SK-N-SH (cell line): ENCODE data around the gene TEX19. TPM values are rescaled to one million over a fixed set of nuclear protein-coding genes. Genes with fewer than 3 reads are reported as not detected.

Source experiments
- CTCF ChIA-PET: fragments of 300-600, 350-600 bp; formaldehyde crosslinking; extraction: SDS; loops from one replicate; lab custom pipeline; 2021; lab: Yijun Ruan, JAX
- POLR2A ChIA-PET: fragments of 350-600 bp; sonication (Branson Sonifier 250); formaldehyde crosslinking; extraction: SDS; loops from one replicate; lab custom pipeline; 2020; ENCODE audit warnings: antibody characterized with exemption, inconsistent platforms; lab: Yijun Ruan, JAX
- DNase-seq: peaks from one replicate; pipeline ENCODE4 v3.0.0; 2012
- H2AFZ ChIP-seq: fragments of 200-600 bp; sonication (generic); 2 replicates; pipeline ENCODE4 v1.8.1; 2016; ENCODE audit warnings: antibody characterized with exemption, mild to moderate bottlenecking, low read depth
- H3F3A ChIP-seq: fragments of 200-600 bp; sonication (generic); replicated peaks from 2 replicates; pipeline ENCODE3; 2016; ENCODE audit warnings: antibody characterized with exemption, mild to moderate bottlenecking; ENCODE audit not compliant: insufficient read depth
- H3K27ac ChIP-seq, 2 experiments: fragments of 200-500 bp in 1 of 2; fragments of 200-600 bp in 1 of 2; sonication (Bioruptor generic) in 1 of 2; sonication (generic), shearing (Covaris generic) in 1 of 2; 2 replicates each; pipeline versions ENCODE4 v1.5.1 to v1.6.1; 2014 to 2016; ENCODE audit warnings: low read depth in 2 of 2, inconsistent platforms in 1 of 2, low read length in 1 of 2, mild to moderate bottlenecking in 1 of 2, mixed read lengths in 1 of 2
- H3K27me3 ChIP-seq: fragments of 200-600 bp; sonication (generic), shearing (Covaris generic); 2 replicates; pipeline ENCODE4 v1.6.1; 2016; ENCODE audit warnings: mixed run types; ENCODE audit not compliant: insufficient read depth
- H3K36me3 ChIP-seq, 2 experiments: fragments of 200-500 bp in 1 of 2; fragments of 200-600 bp in 1 of 2; sonication (Bioruptor generic) in 1 of 2; sonication (generic) in 1 of 2; replicated peaks in 1 of 2; 2 replicates each; pipeline versions ENCODE3 to v1.5.1; 2014 to 2016; ENCODE audit warnings: low read length in 1 of 2, mild to moderate bottlenecking in 1 of 2; ENCODE audit not compliant: insufficient read depth in 2 of 2, control insufficient read depth in 1 of 2
- H3K4me1 ChIP-seq, 2 experiments: fragments of 200-500 bp in 1 of 2; fragments of 200-600 bp in 1 of 2; sonication (Bioruptor generic) in 1 of 2; sonication (generic), shearing (Covaris generic) in 1 of 2; 2 replicates each; pipeline versions ENCODE4 v1.5.1 to v1.6.1; 2014 to 2016; ENCODE audit warnings: low read depth in 1 of 2, low read length in 1 of 2, mixed run types in 1 of 2; ENCODE audit not compliant: insufficient read depth in 2 of 2, control insufficient read depth in 1 of 2
- H3K4me2 ChIP-seq: fragments of 200-600 bp; sonication (generic), shearing (Covaris generic); 2 replicates; pipeline ENCODE4 v1.6.1; 2017; ENCODE audit warnings: mixed run types
- H3K4me3 ChIP-seq, 2 experiments: fragments of 200-500 bp in 1 of 2; fragments of 200-600 bp in 1 of 2; sonication (Bioruptor generic) in 1 of 2; sonication (generic), shearing (Covaris generic) in 1 of 2; 2 replicates each; pipeline versions ENCODE4 v1.5.1 to v1.8.1; 2014 to 2016; ENCODE audit warnings: low read depth in 2 of 2, inconsistent platforms in 1 of 2, low read length in 1 of 2, mild to moderate bottlenecking in 1 of 2, mixed read lengths in 1 of 2, moderate library complexity in 1 of 2
- H3K79me2 ChIP-seq: fragments of 200-600 bp; sonication (generic); 2 replicates; pipeline ENCODE4 v1.8.1; 2017; ENCODE audit warnings: mild to moderate bottlenecking; ENCODE audit not compliant: insufficient read depth
- H3K9ac ChIP-seq: fragments of 200-600 bp; sonication (generic); 2 replicates; pipeline ENCODE4 v1.6.1; 2017; ENCODE audit warnings: mixed run types
- H3K9me2 ChIP-seq: fragments of 200-600 bp; sonication (generic); 2 replicates; pipeline ENCODE4 v1.6.1; 2017; ENCODE audit warnings: mixed run types
- H3K9me3 ChIP-seq: fragments of 200-600 bp; sonication (generic); 2 replicates; pipeline ENCODE4 v1.6.1; 2017; ENCODE audit warnings: mixed run types, mild to moderate bottlenecking, moderate library complexity
- H4K20me1 ChIP-seq: fragments of 200-600 bp; sonication (generic); 2 replicates; pipeline ENCODE4 v1.6.1; 2017; ENCODE audit warnings: mild to moderate bottlenecking, mixed run types; ENCODE audit not compliant: insufficient read depth
- CTCF ChIP-seq: fragments of 200-600 bp; sonication (generic); IDR thresholded peaks from 2 replicates; pipeline ENCODE4 v1.6.1; 2017; ENCODE audit warnings: antibody characterized with exemption, mild to moderate bottlenecking, moderate library complexity
- EP300 ChIP-seq, 2 experiments: IDR thresholded peaks; 2 replicates each; pipeline versions ENCODE4 v1.4.0 to v1.6.1; 2012; ENCODE audit warnings: borderline replicate concordance in 1 of 2, low read depth in 1 of 2, low read length in 1 of 2
- FOSL2 ChIP-seq: IDR thresholded peaks from 2 replicates; pipeline ENCODE4 v1.4.0; 2012; ENCODE audit warnings: low read depth, mild to moderate bottlenecking, moderate library complexity, borderline replicate concordance
- GABPA ChIP-seq: IDR thresholded peaks from 2 replicates; pipeline ENCODE4 v1.4.0; 2012; ENCODE audit warnings: low read depth, mild to moderate bottlenecking
- IRF3 ChIP-seq: fragments of 150-350 bp; IDR thresholded peaks from 2 replicates; pipeline ENCODE4 v1.6.1; 2016; ENCODE audit warnings: mild to moderate bottlenecking, low read depth, low read length
- JUND ChIP-seq: IDR thresholded peaks from 2 replicates; pipeline ENCODE4 v1.4.0; 2012
- MEF2A ChIP-seq: IDR thresholded peaks from 2 replicates; pipeline ENCODE4 v1.4.0; 2012; ENCODE audit warnings: low read depth, borderline replicate concordance
- NFIC ChIP-seq: IDR thresholded peaks from 2 replicates; pipeline ENCODE4 v1.4.0; 2012; ENCODE audit warnings: borderline replicate concordance
- REST ChIP-seq: IDR thresholded peaks from 2 replicates; pipeline ENCODE4 v1.6.1; 2012; ENCODE audit warnings: mild to moderate bottlenecking, low read depth, low read length, moderate library complexity
- RFX5 ChIP-seq: IDR thresholded peaks from 2 replicates; pipeline ENCODE4 v1.6.1; 2012; ENCODE audit warnings: mild to moderate bottlenecking, improper control_type of control experiment, low read length
- SIN3A ChIP-seq: IDR thresholded peaks from 2 replicates; pipeline ENCODE4 v1.6.1; 2012; ENCODE audit warnings: low read depth, mild to moderate bottlenecking, low read length, moderate library complexity, borderline replicate concordance
- SMC3 ChIP-seq: IDR thresholded peaks from 2 replicates; pipeline ENCODE4 v1.6.1; 2012; ENCODE audit warnings: low read depth, low read length, improper control_type of control experiment
- TAF1 ChIP-seq: IDR thresholded peaks from 2 replicates; pipeline ENCODE4 v1.6.1; 2012; ENCODE audit warnings: low read depth, mild to moderate bottlenecking, low read length, moderate library complexity, borderline replicate concordance
- TCF12 ChIP-seq: IDR thresholded peaks from 2 replicates; pipeline ENCODE4 v1.4.0; 2012
- USF2 ChIP-seq: fragments of 150-350 bp; IDR thresholded peaks from 2 replicates; pipeline ENCODE4 v1.6.1; 2017; ENCODE audit warnings: antibody characterized with exemption, low read length, low read depth, borderline replicate concordance
- WGBS: methylation state at CpG from one replicate; pipeline ENCODE4 v1.1.6; 2017; ENCODE audit warnings: low lambda C conversion rate; 5-methylcytosine and 5-hydroxymethylcytosine counted together
- polyA plus RNA-seq, 3 experiments: library from polyadenylated mRNA; depleted of rRNA; stranded (reverse); fragments of >200 nt; gene quantifications; 2 replicates each; pipeline ENCODE4 v1.2.3, GENCODE V29; 2012

TEX19 gene
- polyA plus RNA-seq, 1 of the 3 experiments (the other 2 are of a cell fraction), result 0.10 TPM

- H3K79me2 ChIP-seq, result no peaks in the 10 kb centered on the region
- no peak overlapping the region for H3K4me2 ChIP-seq
- no peaks in the 10 kb centered on the region for H3K9me3 ChIP-seq
- H4K20me1 ChIP-seq, result no peaks in the 10 kb centered on the region
- H3K9ac ChIP-seq, result no peak overlapping the region
- WGBS, result 39% methylated on average over 14 of the region's 21 CpGs
- H3F3A ChIP-seq, result peaks cover 14% of the 10 kb centered on the region
- H3K36me3 ChIP-seq, result no peaks in the 10 kb centered on the region
- no peak overlapping the region for H3K27ac ChIP-seq
- CTCF ChIA-PET, result interaction anchor here (0.6 to 9.9 kb wide), 16 partner anchors 9 to 318 kb away, joined by 3 to 184 read pairs (median 3); partner anchors contain the start of genes SECTM1 and SLC16A3
- TF ChIP-seq EP300 (IDR thresholded peaks at IDR 0.05; ENCODE audit: borderline replicate concordance in 1 of 2, low read depth in 1 of 2, low read length in 1 of 2) (no peak), MEF2A (no peak), TAF1 (no peak), USF2 (no peak), SMC3 (no peak), REST (no peak), CTCF (no peak), JUND (no peak), NFIC (no peak), FOSL2 (no peak), TCF12 (no peak), SIN3A (no peak), IRF3 (no peak), GABPA (no peak), RFX5 (no peak)
- TF ChIP-seq, all 33 proteins: peak for 0
- POLR2A ChIA-PET, result no interaction called here
- DNase-seq, result no peak
- Histone ChIP-seq H3K4me1 (peaks cover 5 to 14% of the 10 kb centered on the region in 2 experiments; a peak in 3 of 4 replicates), H3K9me2 (no peaks in the 10 kb centered on the region), H3K27me3 (peaks cover 17% of the 10 kb centered on the region; the same call in 1 of the 2 replicates), H3K4me3 (no peak overlapping the region), H2AFZ (no peak overlapping the region)
These were observed 35.4 kb upstream of the TEX19 start for GRCh38 chr17:82323514-82324234.
